ENCODE data around the gene NUDT1.

GRCh38 chr7:2271273-2272026, 29.4 kb downstream of the NUDT1 start:
- TF ChIP-seq, protein P1, sequence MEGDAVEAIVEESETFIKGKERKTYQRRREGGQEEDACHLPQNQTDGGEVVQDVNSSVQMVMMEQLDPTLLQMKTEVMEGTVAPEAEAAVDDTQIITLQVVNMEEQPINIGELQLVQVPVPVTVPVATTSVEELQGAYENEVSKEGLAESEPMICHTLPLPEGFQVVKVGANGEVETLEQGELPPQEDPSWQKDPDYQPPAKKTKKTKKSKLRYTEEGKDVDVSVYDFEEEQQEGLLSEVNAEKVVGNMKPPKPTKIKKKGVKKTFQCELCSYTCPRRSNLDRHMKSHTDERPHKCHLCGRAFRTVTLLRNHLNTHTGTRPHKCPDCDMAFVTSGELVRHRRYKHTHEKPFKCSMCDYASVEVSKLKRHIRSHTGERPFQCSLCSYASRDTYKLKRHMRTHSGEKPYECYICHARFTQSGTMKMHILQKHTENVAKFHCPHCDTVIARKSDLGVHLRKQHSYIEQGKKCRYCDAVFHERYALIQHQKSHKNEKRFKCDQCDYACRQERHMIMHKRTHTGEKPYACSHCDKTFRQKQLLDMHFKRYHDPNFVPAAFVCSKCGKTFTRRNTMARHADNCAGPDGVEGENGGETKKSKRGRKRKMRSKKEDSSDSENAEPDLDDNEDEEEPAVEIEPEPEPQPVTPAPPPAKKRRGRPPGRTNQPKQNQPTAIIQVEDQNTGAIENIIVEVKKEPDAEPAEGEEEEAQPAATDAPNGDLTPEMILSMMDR (conservative IDR thresholded peaks at IDR 0.05; ENCODE audit: low read depth, low read length) = no peak
- no peak for TF ChIP-seq EZH2 (IDR thresholded peaks at IDR 0.05; ENCODE audit: borderline replicate concordance, low read depth, low read length, poor library complexity, severe bottlenecking)

Data from A673 (cell line).